ENCODE data around the gene FRMD4A. TPM values are rescaled to one million over a fixed set of nuclear protein-coding genes. Genes with fewer than 3 reads are reported as not detected.

FRMD4A gene
- total RNA-seq, 2 experiments from 2014 or later = 3.1 to 3.7 TPM

- Histone ChIP-seq H3K27me3 (ENCODE audit: control insufficient read depth in 1 of 2, insufficient read depth in 2 of 2, low read length in 2 of 2) (no peaks in the 10 kb centered on the region), H3K27ac (ENCODE audit: low read depth in 1 of 2, low read length in 2 of 2) (no peak overlapping the region), H3K4me3 (ENCODE audit: low read length) (no peak overlapping the region), H3K9me3 (ENCODE audit: control insufficient read depth in 1 of 2, insufficient read depth in 1 of 2, low read length in 2 of 2) (no peaks in the 10 kb centered on the region), H3K36me3 (ENCODE audit: insufficient read depth, low read length) (no peaks in the 10 kb centered on the region), H3K4me1 (ENCODE audit: insufficient read depth, low read length) (no peaks in the 10 kb centered on the region)
- H3K4me1 Mint-ChIP-seq (ENCODE audit: low read depth) = no peaks in the 10 kb centered on the region
- ATAC-seq (ENCODE audit: poor library complexity) (no peak), DNase-seq (no peak)
- CTCF ChIA-PET = no interaction called here
- TF ChIP-seq, protein P1, sequence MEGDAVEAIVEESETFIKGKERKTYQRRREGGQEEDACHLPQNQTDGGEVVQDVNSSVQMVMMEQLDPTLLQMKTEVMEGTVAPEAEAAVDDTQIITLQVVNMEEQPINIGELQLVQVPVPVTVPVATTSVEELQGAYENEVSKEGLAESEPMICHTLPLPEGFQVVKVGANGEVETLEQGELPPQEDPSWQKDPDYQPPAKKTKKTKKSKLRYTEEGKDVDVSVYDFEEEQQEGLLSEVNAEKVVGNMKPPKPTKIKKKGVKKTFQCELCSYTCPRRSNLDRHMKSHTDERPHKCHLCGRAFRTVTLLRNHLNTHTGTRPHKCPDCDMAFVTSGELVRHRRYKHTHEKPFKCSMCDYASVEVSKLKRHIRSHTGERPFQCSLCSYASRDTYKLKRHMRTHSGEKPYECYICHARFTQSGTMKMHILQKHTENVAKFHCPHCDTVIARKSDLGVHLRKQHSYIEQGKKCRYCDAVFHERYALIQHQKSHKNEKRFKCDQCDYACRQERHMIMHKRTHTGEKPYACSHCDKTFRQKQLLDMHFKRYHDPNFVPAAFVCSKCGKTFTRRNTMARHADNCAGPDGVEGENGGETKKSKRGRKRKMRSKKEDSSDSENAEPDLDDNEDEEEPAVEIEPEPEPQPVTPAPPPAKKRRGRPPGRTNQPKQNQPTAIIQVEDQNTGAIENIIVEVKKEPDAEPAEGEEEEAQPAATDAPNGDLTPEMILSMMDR (IDR thresholded peaks at IDR 0.05) = no peak
- no peak overlapping the region for H3K27ac Mint-ChIP-seq
- H3K27me3 Mint-ChIP-seq = peaks cover 5% of the 10 kb centered on the region
- POLR2A ChIA-PET = no interaction called here
- intact Hi-C loops (cut with DNase I, micrococcal nuclease) = no loop called here
- no peak overlapping the region for H3K4me3 Mint-ChIP-seq
- H3K9me3 Mint-ChIP-seq = peaks cover 8% of the 10 kb centered on the region
- no peaks in the 10 kb centered on the region for H3K36me3 Mint-ChIP-seq (ENCODE audit: low read depth)
Observed at GRCh38 chr10:14056610-14057332, 274.0 kb downstream of the FRMD4A start.

- H3K36me3 Mint-ChIP-seq (ENCODE audit: low read depth) = no peaks in the 10 kb centered on the region
- TF ChIP-seq, protein P1 (IDR thresholded peaks at IDR 0.05) = no peak
- Histone ChIP-seq H3K4me1 (ENCODE audit: insufficient read depth, low read length) (no peaks in the 10 kb centered on the region), H3K27me3 (ENCODE audit: control insufficient read depth in 1 of 2, insufficient read depth in 2 of 2, low read length in 2 of 2) (no peaks in the 10 kb centered on the region), H3K9me3 (ENCODE audit: control insufficient read depth in 1 of 2, insufficient read depth in 1 of 2, low read length in 2 of 2) (no peaks in the 10 kb centered on the region), H3K36me3 (ENCODE audit: insufficient read depth, low read length) (no peaks in the 10 kb centered on the region), H3K4me3 (ENCODE audit: low read length) (no peak overlapping the region), H3K27ac (ENCODE audit: low read depth in 1 of 2, low read length in 2 of 2) (no peak overlapping the region)
- ChIA-PET CTCF (no interaction called here), POLR2A (no interaction called here)
- no peaks in the 10 kb centered on the region for H3K4me1 Mint-ChIP-seq (ENCODE audit: low read depth)
- no peaks in the 10 kb centered on the region for H3K27me3 Mint-ChIP-seq
- intact Hi-C loops (cut with DNase I, micrococcal nuclease) = no loop called here
- no peak for ATAC-seq (ENCODE audit: poor library complexity)
- DNase-seq = no peak
- H3K27ac Mint-ChIP-seq = no peak overlapping the region
- peaks cover 8% of the 10 kb centered on the region for H3K9me3 Mint-ChIP-seq
- H3K4me3 Mint-ChIP-seq = no peak overlapping the region
Observed at GRCh38 chr10:14052931-14053330, 277.8 kb downstream of the FRMD4A start.

- Mint-ChIP-seq H3K27me3 (no peaks in the 10 kb centered on the region), H3K9me3 (peaks cover 8% of the 10 kb centered on the region), H3K27ac (no peak overlapping the region), H3K4me3 (no peak overlapping the region), H3K36me3 (ENCODE audit: low read depth) (no peaks in the 10 kb centered on the region), H3K4me1 (ENCODE audit: low read depth) (no peaks in the 10 kb centered on the region)
- intact Hi-C loops (cut with DNase I, micrococcal nuclease) = no loop called here
- H3K4me3 ChIP-seq (ENCODE audit: low read length) = no peak overlapping the region
- no peak overlapping the region for H3K27ac ChIP-seq (ENCODE audit: low read depth in 1 of 2, low read length in 2 of 2)
- ATAC-seq (ENCODE audit: poor library complexity) (no peak), DNase-seq (no peak)
- H3K4me1 ChIP-seq (ENCODE audit: insufficient read depth, low read length) = no peaks in the 10 kb centered on the region
- ChIA-PET CTCF (no interaction called here), POLR2A (no interaction called here)
- TF ChIP-seq, protein P1 (IDR thresholded peaks at IDR 0.05) = no peak
- H3K27me3 ChIP-seq (ENCODE audit: control insufficient read depth in 1 of 2, insufficient read depth in 2 of 2, low read length in 2 of 2) = no peaks in the 10 kb centered on the region
- H3K9me3 ChIP-seq (ENCODE audit: control insufficient read depth in 1 of 2, insufficient read depth in 1 of 2, low read length in 2 of 2) = no peaks in the 10 kb centered on the region
- no peaks in the 10 kb centered on the region for H3K36me3 ChIP-seq (ENCODE audit: insufficient read depth, low read length)
Observed at GRCh38 chr10:14050598-14050997, 280.1 kb downstream of the FRMD4A start.
